Mucosa of rectum (tissue), 2 donors: Measurements from ENCODE around the gene FNDC8.

Experiments used
- H3K27ac ChIP-seq, 2 donors: one replicate each; pipeline ENCODE4 v1.7.0; 2013; ENCODE audit warnings: inconsistent platforms in 2 of 2, low read depth in 2 of 2, low read length in 2 of 2
- H3K27me3 ChIP-seq, 2 donors: one replicate each; pipeline ENCODE4 v1.7.0; 2013; ENCODE audit warnings: low read length in 2 of 2; ENCODE audit not compliant: control insufficient read depth in 2 of 2, insufficient read depth in 2 of 2
- H3K36me3 ChIP-seq, 2 donors: one replicate each; pipeline ENCODE4 v1.7.0; 2013; ENCODE audit warnings: low read length in 2 of 2; ENCODE audit not compliant: control insufficient read depth in 2 of 2, insufficient read depth in 2 of 2
- H3K4me1 ChIP-seq, 2 donors: one replicate each; pipeline ENCODE4 v1.7.0; 2013; ENCODE audit warnings: low read length in 2 of 2, mild to moderate bottlenecking in 1 of 2; ENCODE audit not compliant: control insufficient read depth in 2 of 2, insufficient read depth in 2 of 2
- H3K4me3 ChIP-seq, 2 donors: one replicate each; pipeline ENCODE4 v1.7.0; 2013; ENCODE audit warnings: low read length in 2 of 2
- H3K9ac ChIP-seq, 2 donors: one replicate each; pipeline ENCODE4 v1.7.0; 2013; ENCODE audit warnings: low read length in 2 of 2, low read depth in 1 of 2, mild to moderate bottlenecking in 1 of 2
- H3K9me3 ChIP-seq, 2 donors: one replicate each; pipeline ENCODE4 v1.7.0; 2013; ENCODE audit warnings: low read length in 2 of 2; ENCODE audit not compliant: control insufficient read depth in 2 of 2
- donor health status: healthy.
- donor health status: Normal muscosa, but diverticular disease.

The FNDC8 gene

GRCh38 chr17:35121315-35121714 is at the start of gene FNDC8:
TSS of gene FNDC8 (plus strand) at chr17:35121615. CDS start at chr17:35121694, 79 bp downstream.
- Histone ChIP-seq H3K9me3 (no peaks in the 10 kb centered on the region), H3K27ac (no peak within 1 kb of the TSS), H3K9ac (no peak within 1 kb of the TSS), H3K27me3 (no peaks in the 10 kb centered on the region), H3K4me3 (no peak within 1 kb of the TSS), H3K4me1 (peaks cover 0 to 5% of the 10 kb centered on the region in 2 donors), H3K36me3 (no peaks in the 10 kb centered on the region)

GRCh38 chr17:35073183-35073790 is 48.1 kb upstream of the FNDC8 start:
- Histone ChIP-seq H3K27ac (no peak overlapping the region), H3K4me1 (peaks cover 19 to 24% of the 10 kb centered on the region in 2 donors), H3K4me3 (no peak overlapping the region), H3K36me3 (no peaks in the 10 kb centered on the region), H3K9ac (no peak overlapping the region), H3K27me3 (no peaks in the 10 kb centered on the region), H3K9me3 (no peaks in the 10 kb centered on the region)

GRCh38 chr17:35073991-35074627 is 47.3 kb upstream of the FNDC8 start:
- Histone ChIP-seq H3K4me3 (no peak overlapping the region), H3K4me1 (peaks cover 20% of the 10 kb centered on the region in 2 donors), H3K9me3 (no peaks in the 10 kb centered on the region), H3K27ac (no peak overlapping the region), H3K27me3 (no peaks in the 10 kb centered on the region), H3K9ac (no peak overlapping the region), H3K36me3 (no peaks in the 10 kb centered on the region)

GRCh38 chr17:35074711-35075707 is 46.4 kb upstream of the FNDC8 start:
- Histone ChIP-seq H3K9ac (peak overlapping the region in 1 of 2 donors; percentile 5), H3K27me3 (no peaks in the 10 kb centered on the region), H3K36me3 (no peaks in the 10 kb centered on the region), H3K27ac (peak overlapping the region in 1 of 2 donors; percentile 1), H3K4me1 (peaks cover 21 to 23% of the 10 kb centered on the region in 2 donors), H3K4me3 (peak overlapping the region in 1 of 2 donors; percentile 29), H3K9me3 (no peaks in the 10 kb centered on the region)

GRCh38 chr17:35076874-35077273 is 44.5 kb upstream of the FNDC8 start:
- Histone ChIP-seq H3K9me3 (no peaks in the 10 kb centered on the region), H3K4me3 (no peak overlapping the region), H3K27me3 (no peaks in the 10 kb centered on the region), H3K36me3 (no peaks in the 10 kb centered on the region), H3K9ac (no peak overlapping the region), H3K27ac (peak overlapping the region; percentile 21 to 26), H3K4me1 (peaks cover 25 to 31% of the 10 kb centered on the region in 2 donors)

GRCh38 chr17:35079547-35080423 is 41.6 kb upstream of the FNDC8 start:
- Histone ChIP-seq H3K27me3 (no peaks in the 10 kb centered on the region), H3K4me1 (peaks cover 23 to 37% of the 10 kb centered on the region in 2 donors), H3K4me3 (peak overlapping the region in 1 of 2 donors; percentile 23), H3K27ac (peak overlapping the region; percentile 60 to 69), H3K9me3 (no peaks in the 10 kb centered on the region), H3K9ac (no peak overlapping the region), H3K36me3 (no peaks in the 10 kb centered on the region)

GRCh38 chr17:35080536-35080935 is 40.9 kb upstream of the FNDC8 start:
- Histone ChIP-seq H3K4me3 (no peak overlapping the region), H3K4me1 (peaks cover 20 to 40% of the 10 kb centered on the region in 2 donors), H3K27me3 (no peaks in the 10 kb centered on the region), H3K9ac (no peak overlapping the region), H3K36me3 (no peaks in the 10 kb centered on the region), H3K9me3 (no peaks in the 10 kb centered on the region), H3K27ac (peak overlapping the region; percentile 46 to 69)

GRCh38 chr17:35081638-35082037 is 39.8 kb upstream of the FNDC8 start:
- H3K27ac ChIP-seq: no peak overlapping the region
- H3K9me3 ChIP-seq: no peaks in the 10 kb centered on the region
- H3K36me3 ChIP-seq: no peaks in the 10 kb centered on the region
- peaks cover 30 to 51% of the 10 kb centered on the region in 2 donors for H3K4me1 ChIP-seq
- H3K9ac ChIP-seq: no peak overlapping the region
- no peak overlapping the region for H3K4me3 ChIP-seq
- no peaks in the 10 kb centered on the region for H3K27me3 ChIP-seq

GRCh38 chr17:35082073-35082657 is 39.2 kb upstream of the FNDC8 start:
- Histone ChIP-seq H3K9me3 (no peaks in the 10 kb centered on the region), H3K36me3 (no peaks in the 10 kb centered on the region), H3K4me3 (no peak overlapping the region), H3K27ac (peak overlapping the region in 1 of 2 donors; percentile 35), H3K9ac (no peak overlapping the region), H3K27me3 (no peaks in the 10 kb centered on the region), H3K4me1 (peaks cover 33 to 54% of the 10 kb centered on the region in 2 donors)
